Activated naive CD4-positive, alpha-beta T cell treated with anti-CD3 and anti-CD28 coated beads, Interleukin-2, amount 50 U/mL, for 24 hours (primary cell): Measurements from ENCODE around the gene SERINC5.
A peak's percentile ranks its signal among the peaks of the same experiment; 100 is the strongest.
"Not testable (repeated sequence)": the region's sequence is repeated elsewhere in the genome, so short reads cannot be mapped to it uniquely, and the experiment has no call there.

ENCODE experiments used
- H3K27ac Mint-ChIP-seq: one replicate; pipeline ENCODE4 v1.8.0; 2021; ENCODE audit warnings: mild to moderate bottlenecking, mixed read lengths
- H3K27me3 Mint-ChIP-seq: one replicate; pipeline ENCODE4 v1.8.0; 2021; ENCODE audit warnings: mixed read lengths
- H3K36me3 Mint-ChIP-seq: one replicate; pipeline ENCODE4 v1.8.0; 2021; ENCODE audit warnings: mixed read lengths
- H3K4me1 Mint-ChIP-seq: one replicate; pipeline ENCODE4 v1.8.0; 2021; ENCODE audit warnings: mixed read lengths
- H3K4me3 Mint-ChIP-seq: one replicate; pipeline ENCODE4 v1.8.0; 2021; ENCODE audit warnings: mild to moderate bottlenecking, mixed read lengths
- H3K9me3 Mint-ChIP-seq: one replicate; pipeline ENCODE4 v1.8.0; 2021; ENCODE audit warnings: mixed read lengths

The SERINC5 gene

DNA sequence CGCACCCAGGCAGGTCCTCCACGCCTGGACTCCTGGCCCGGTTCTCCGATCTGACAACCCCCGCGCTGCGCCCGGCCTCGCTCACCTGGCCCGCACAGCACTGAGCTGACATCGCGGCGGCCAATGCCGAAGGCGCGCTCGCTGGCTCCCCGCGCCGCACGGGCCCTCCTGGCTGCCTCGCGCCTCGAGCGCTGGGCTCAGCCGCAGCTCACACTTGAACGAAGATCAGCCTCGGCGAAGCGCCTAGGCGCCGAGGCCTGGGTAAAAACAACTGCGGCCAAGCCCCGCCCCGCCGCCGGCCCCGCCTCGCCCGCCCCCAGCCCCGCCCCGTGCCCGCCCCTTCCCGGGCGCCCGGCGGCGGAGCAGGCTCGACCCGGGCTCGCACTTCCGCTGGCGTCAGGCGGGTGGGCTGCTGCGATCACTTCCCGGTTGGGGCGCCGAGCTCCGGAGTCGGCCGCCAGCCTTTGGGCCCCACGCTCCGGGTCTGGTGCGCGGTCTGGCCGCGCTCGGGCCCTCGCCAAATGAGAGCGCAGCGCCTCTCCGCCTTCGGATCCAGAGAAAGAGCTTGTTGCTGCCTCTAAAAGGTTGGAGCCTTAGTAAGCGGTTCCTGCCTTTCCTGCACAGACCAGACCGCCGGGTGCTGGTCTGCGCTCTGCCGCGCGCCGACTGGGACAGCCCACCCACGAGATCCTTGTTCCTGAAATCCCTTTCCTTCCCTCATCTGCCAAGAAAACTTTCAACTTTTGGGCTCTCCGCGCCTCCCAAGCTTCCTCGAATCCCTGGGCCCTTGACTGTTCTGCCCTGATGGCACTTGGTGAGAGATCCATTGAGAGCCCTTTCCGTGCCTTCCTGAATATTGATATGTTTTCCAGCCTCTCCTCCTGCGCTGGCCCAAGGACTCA is at the start of gene SERINC5:
TSS of gene SERINC5 (minus strand) at position 238 of the 902 bp plus-strand sequence. CDS start at position 112, 126 bp downstream.
- H3K4me1 Mint-ChIP-seq, result peaks cover 48% of the 10 kb centered on the region
- H3K4me3 Mint-ChIP-seq, result peak within 1 kb of the TSS; percentile 94
- H3K27ac Mint-ChIP-seq, result peak within 1 kb of the TSS; percentile 96
- no peaks in the 10 kb centered on the region for H3K27me3 Mint-ChIP-seq
- H3K36me3 Mint-ChIP-seq, result no peaks in the 10 kb centered on the region
- no peaks in the 10 kb centered on the region for H3K9me3 Mint-ChIP-seq

DNA sequence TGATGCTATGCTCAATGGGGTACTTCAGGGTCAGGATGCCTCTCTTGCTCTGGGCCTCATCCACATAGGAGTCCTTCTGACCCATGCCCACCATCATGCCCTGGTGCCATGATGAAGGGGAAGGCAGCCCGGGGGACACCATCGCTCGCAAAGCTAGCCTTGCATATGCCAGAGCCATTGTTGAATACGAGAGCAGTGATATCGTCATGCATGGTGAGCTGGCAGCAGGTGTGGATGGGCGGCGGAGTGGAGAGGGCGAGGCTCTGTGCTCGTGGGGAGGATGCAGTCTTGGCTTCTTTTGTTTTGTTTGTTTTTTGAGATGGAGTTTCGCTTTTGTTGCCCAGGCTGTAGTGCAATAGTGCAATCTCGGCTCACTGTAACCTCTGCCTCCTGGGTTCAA is 46.8 kb upstream of the SERINC5 start:
- Mint-ChIP-seq H3K27ac (no peak overlapping the region), H3K36me3 (no peaks in the 10 kb centered on the region), H3K9me3 (no peaks in the 10 kb centered on the region), H3K4me1 (peaks cover 3% of the 10 kb centered on the region), H3K4me3 (no peak overlapping the region), H3K27me3 (no peaks in the 10 kb centered on the region)

DNA sequence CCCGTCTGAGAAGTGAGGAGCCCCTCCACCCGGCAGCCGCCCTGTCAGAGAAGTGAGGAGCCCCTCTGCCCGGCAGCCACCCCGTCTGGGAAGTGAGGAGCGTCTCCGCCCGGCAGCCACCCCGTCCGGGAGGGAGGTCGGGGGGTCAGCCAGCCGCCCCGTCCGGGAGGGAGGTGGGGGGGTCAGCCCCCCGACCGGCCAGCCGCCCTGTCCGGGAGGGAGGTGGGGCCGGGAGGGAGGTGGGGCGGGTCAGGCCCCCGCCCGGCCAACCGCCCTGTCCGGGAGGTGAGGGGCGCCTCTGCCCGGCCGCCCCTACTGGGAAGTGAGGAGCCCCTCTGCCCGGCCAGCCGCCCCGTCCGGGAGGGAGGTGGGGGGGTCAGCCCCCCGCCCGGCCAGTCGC is 45.5 kb upstream of the SERINC5 start:
- not testable (repeated sequence) for H3K27ac Mint-ChIP-seq

GRCh38 chr5:80300796-80301195 is 44.9 kb upstream of the SERINC5 start:
- not testable (repeated sequence) for H3K27me3 Mint-ChIP-seq, H3K36me3 Mint-ChIP-seq, H3K4me1 Mint-ChIP-seq, H3K27ac Mint-ChIP-seq, H3K9me3 Mint-ChIP-seq, H3K4me3 Mint-ChIP-seq

More for the DNA sequence above, 45.5 kb upstream of the SERINC5 start:
- H3K9me3 Mint-ChIP-seq, H3K27me3 Mint-ChIP-seq, H3K36me3 Mint-ChIP-seq, H3K4me1 Mint-ChIP-seq, H3K4me3 Mint-ChIP-seq: not testable (repeated sequence)

DNA sequence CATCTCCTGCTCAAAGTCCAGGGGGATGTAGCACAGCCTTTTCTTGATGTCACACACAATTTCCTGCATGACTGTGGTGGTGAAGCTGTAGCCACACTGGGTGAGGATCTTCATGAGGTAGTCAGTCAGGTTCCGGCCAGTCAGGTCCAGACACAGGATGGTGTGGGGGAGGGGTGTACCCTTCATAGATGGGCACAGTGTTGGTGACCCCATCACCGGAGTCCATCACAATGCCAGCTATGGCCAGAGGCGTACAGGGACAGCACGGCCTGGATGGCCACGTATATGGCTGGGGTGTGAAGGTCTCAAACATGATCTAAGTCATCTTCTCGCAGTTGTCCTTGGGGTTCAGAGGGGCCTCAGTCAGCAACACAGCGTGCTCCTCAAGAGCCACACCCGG is 44.3 kb upstream of the SERINC5 start:
- H3K4me1 Mint-ChIP-seq, result peaks cover 3% of the 10 kb centered on the region
- no peaks in the 10 kb centered on the region for H3K27me3 Mint-ChIP-seq
- H3K36me3 Mint-ChIP-seq, result no peaks in the 10 kb centered on the region

DNA sequence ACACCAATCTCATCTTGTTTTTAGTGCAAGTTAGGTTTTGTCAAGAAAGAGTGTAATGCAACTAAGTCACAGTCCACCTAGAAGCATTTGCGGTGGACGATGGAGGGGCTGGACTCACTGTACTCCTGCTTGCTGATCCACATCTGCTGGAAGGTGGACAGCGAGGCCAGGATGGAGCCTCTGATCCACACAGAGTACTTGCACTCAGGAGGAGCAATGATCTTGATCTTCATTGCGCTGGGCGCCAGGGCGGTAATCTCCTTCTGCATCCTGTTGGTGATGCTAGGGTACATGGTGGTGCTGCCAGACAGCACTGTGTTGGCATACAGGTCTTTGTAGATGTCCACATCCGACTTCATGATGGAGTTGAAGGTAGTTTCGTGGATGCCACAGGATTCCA is 43.8 kb upstream of the SERINC5 start:
- Mint-ChIP-seq H3K27me3 (no peaks in the 10 kb centered on the region), H3K27ac (no peak overlapping the region), H3K9me3 (no peaks in the 10 kb centered on the region), H3K36me3 (no peaks in the 10 kb centered on the region), H3K4me3 (no peak overlapping the region), H3K4me1 (peaks cover 3% of the 10 kb centered on the region)

More for the DNA sequence above, 44.3 kb upstream of the SERINC5 start:
- Mint-ChIP-seq H3K27ac (no peak overlapping the region), H3K9me3 (no peaks in the 10 kb centered on the region), H3K4me3 (no peak overlapping the region)

DNA sequence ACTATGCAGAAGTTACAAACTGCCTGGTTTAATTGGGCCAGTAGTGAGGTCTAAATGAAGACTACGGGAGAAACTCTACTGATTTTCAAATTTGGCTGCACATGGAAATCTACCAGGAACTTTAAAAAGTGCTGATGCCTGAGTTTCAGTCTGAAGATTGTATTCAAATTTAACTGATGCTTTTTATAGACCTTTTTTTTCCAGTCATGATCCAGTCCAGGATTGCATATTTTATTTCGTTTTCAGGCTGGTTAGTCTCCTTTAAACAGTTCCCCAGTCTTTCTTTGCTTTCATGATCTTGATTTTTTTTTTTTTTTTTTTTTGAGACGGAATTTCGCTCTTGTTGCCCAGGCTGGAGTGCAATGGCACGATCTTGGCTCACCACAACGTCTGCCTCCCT is 40.3 kb upstream of the SERINC5 start:
- H3K27me3 Mint-ChIP-seq, result no peaks in the 10 kb centered on the region
- no peaks in the 10 kb centered on the region for H3K36me3 Mint-ChIP-seq
- H3K4me3 Mint-ChIP-seq, result no peak overlapping the region
- peaks cover 3% of the 10 kb centered on the region for H3K4me1 Mint-ChIP-seq
- no peaks in the 10 kb centered on the region for H3K9me3 Mint-ChIP-seq
- no peak overlapping the region for H3K27ac Mint-ChIP-seq

DNA sequence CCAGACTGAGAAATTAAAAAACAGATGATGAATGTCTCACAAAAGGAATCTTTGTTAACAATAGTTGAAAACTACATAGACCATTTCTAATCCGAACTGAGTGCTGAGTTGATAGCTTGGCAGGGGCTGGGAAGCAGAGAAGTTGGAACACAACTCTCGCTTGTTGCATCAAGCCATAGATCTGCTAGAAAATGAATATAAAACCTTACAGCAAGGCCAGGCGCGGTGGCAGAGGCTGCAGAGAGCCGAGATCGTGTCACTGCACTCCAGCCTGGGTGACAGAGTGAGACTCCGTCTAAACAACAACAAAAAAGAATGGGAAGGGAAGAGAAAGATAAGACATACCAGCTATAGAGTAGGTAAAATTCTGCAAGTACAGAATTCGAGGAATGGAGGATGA is 35.9 kb upstream of the SERINC5 start:
- H3K4me1 Mint-ChIP-seq, result no peaks in the 10 kb centered on the region
- H3K27ac Mint-ChIP-seq, result no peak overlapping the region
- no peak overlapping the region for H3K4me3 Mint-ChIP-seq
- H3K27me3 Mint-ChIP-seq, result no peaks in the 10 kb centered on the region
- no peaks in the 10 kb centered on the region for H3K36me3 Mint-ChIP-seq
- H3K9me3 Mint-ChIP-seq, result no peaks in the 10 kb centered on the region

DNA sequence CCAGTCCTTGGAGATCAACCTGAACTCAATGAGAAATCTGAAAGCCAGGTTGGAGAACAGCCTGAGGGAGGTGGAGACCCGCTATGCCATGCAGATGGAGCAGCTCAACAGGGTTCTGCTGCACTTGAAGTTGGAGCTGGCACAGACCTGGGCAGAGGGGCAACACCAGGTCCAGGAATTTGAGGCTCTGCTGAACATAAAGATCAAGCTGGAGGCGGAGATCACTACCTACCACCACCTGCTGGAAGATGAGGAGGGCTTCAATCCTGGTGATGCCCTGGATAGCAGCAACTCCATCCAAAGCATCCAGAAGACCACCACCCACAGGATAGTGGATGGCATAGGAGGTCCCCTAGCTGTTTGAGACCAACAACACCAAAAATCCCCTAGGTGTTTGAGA is 33.5 kb upstream of the SERINC5 start:
- H3K27ac Mint-ChIP-seq, result no peak overlapping the region

GRCh38 chr5:80288177-80288576 is 32.3 kb upstream of the SERINC5 start:
- H3K9me3 Mint-ChIP-seq, result no peaks in the 10 kb centered on the region
- peaks cover 23% of the 10 kb centered on the region for H3K4me1 Mint-ChIP-seq
- no peaks in the 10 kb centered on the region for H3K36me3 Mint-ChIP-seq
- no peak overlapping the region for H3K4me3 Mint-ChIP-seq
- H3K27ac Mint-ChIP-seq, result no peak overlapping the region
- H3K27me3 Mint-ChIP-seq, result no peaks in the 10 kb centered on the region

More for the DNA sequence above, 33.5 kb upstream of the SERINC5 start:
- H3K9me3 Mint-ChIP-seq, result no peaks in the 10 kb centered on the region
- no peaks in the 10 kb centered on the region for H3K27me3 Mint-ChIP-seq
- no peaks in the 10 kb centered on the region for H3K36me3 Mint-ChIP-seq
- H3K4me3 Mint-ChIP-seq, result no peak overlapping the region
- peaks cover 15% of the 10 kb centered on the region for H3K4me1 Mint-ChIP-seq

- no peaks in the 10 kb centered on the region for H3K9me3 Mint-ChIP-seq
- H3K4me3 Mint-ChIP-seq, result peak overlapping the region; percentile 36
- H3K27me3 Mint-ChIP-seq, result no peaks in the 10 kb centered on the region
- H3K27ac Mint-ChIP-seq, result peak overlapping the region; percentile 90
- peaks cover 34% of the 10 kb centered on the region for H3K4me1 Mint-ChIP-seq
- H3K36me3 Mint-ChIP-seq, result no peaks in the 10 kb centered on the region
These were observed 28.9 kb upstream of the SERINC5 start for GRCh38 chr5:80284720-80285119.

GRCh38 chr5:80283360-80283759 is 27.5 kb upstream of the SERINC5 start:
- H3K36me3 Mint-ChIP-seq, result no peaks in the 10 kb centered on the region
- peak overlapping the region; percentile 51 for H3K4me3 Mint-ChIP-seq
- no peaks in the 10 kb centered on the region for H3K27me3 Mint-ChIP-seq
- no peaks in the 10 kb centered on the region for H3K9me3 Mint-ChIP-seq
- peaks cover 34% of the 10 kb centered on the region for H3K4me1 Mint-ChIP-seq
- H3K27ac Mint-ChIP-seq, result peak overlapping the region; percentile 87

DNA sequence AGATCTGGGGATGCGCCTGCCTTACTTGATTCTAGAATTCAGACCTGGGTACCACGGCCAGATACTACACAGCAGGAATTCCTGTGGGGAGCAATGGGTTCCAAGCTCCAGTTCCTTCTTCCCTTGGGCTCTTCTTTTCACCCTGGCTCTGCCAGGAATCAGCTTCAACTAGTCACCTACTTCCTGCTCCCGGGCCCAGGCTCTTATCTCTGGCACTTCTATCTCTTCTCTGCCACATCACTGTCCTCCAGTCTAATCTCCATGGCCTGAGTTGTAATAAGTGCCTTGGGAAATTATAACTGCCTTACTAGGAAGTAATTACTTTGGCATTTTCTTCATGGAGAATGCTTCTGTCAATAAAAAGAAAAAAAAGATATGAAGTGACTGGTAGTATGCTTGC is 26.2 kb upstream of the SERINC5 start:
- H3K27me3 Mint-ChIP-seq, result no peaks in the 10 kb centered on the region
- H3K27ac Mint-ChIP-seq, result no peak overlapping the region
- no peak overlapping the region for H3K4me3 Mint-ChIP-seq
- no peaks in the 10 kb centered on the region for H3K9me3 Mint-ChIP-seq
- no peaks in the 10 kb centered on the region for H3K36me3 Mint-ChIP-seq
- H3K4me1 Mint-ChIP-seq, result peaks cover 34% of the 10 kb centered on the region

GRCh38 chr5:80277191-80277590 is 21.3 kb upstream of the SERINC5 start:
- H3K4me3 Mint-ChIP-seq, result no peak overlapping the region
- peaks cover 21% of the 10 kb centered on the region for H3K4me1 Mint-ChIP-seq
- H3K36me3 Mint-ChIP-seq, result no peaks in the 10 kb centered on the region
- no peaks in the 10 kb centered on the region for H3K27me3 Mint-ChIP-seq
- H3K9me3 Mint-ChIP-seq, result no peaks in the 10 kb centered on the region
- no peak overlapping the region for H3K27ac Mint-ChIP-seq

- Mint-ChIP-seq H3K36me3 (no peaks in the 10 kb centered on the region), H3K27ac (peak overlapping the region; percentile 62), H3K27me3 (no peaks in the 10 kb centered on the region), H3K4me1 (peaks cover 23% of the 10 kb centered on the region), H3K4me3 (no peak overlapping the region), H3K9me3 (no peaks in the 10 kb centered on the region)
These were observed 20.3 kb upstream of the SERINC5 start for GRCh38 chr5:80276186-80276585.

DNA sequence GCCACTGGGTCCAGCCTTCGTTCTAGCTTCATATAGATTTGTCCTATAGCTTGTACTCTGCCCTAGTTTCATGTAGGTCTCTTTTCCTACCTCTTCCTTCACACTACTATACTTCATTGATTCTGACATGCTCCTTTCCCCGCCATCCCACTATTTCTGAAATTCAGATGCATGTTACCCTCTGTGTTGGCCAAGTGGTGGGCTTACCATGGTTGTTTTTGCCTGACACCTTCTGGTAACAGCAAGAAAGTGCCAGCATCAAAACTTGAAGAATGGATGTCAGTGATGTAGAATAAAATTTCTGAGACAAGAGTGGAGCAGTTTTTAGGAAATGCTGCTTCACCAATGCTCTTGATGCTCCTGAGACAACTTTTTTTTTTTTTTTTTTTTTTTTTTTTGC is 19.5 kb upstream of the SERINC5 start:
- Mint-ChIP-seq H3K27ac (peak overlapping the region; percentile 25), H3K4me1 (peaks cover 31% of the 10 kb centered on the region), H3K36me3 (no peaks in the 10 kb centered on the region), H3K27me3 (no peaks in the 10 kb centered on the region), H3K9me3 (no peaks in the 10 kb centered on the region), H3K4me3 (no peak overlapping the region)

DNA sequence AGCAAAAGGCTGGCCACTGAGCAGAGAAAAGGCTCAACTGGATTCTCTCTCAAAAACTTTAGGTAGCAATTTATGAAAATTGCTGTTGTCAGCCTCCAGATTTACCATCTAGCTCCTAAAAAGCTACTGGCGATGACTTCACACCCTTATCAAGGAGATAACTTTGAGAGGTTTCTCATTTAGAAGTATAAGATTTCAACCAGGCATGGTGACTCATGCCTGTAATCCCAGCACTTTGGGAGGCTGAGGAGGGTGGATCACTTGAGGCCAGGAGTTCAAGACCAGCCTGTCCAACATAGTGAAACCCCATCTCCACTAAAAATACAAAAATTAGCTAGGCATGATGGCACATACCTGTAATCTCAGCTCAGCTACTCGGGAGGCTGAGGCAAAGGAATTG is 14.7 kb upstream of the SERINC5 start:
- peaks cover 57% of the 10 kb centered on the region for H3K4me1 Mint-ChIP-seq
- H3K27ac Mint-ChIP-seq, result peak overlapping the region; percentile 96
- H3K9me3 Mint-ChIP-seq, H3K36me3 Mint-ChIP-seq, H3K27me3 Mint-ChIP-seq: not testable (repeated sequence)
- peak overlapping the region; percentile 64 for H3K4me3 Mint-ChIP-seq
